GM10266 (cell line): Measurements from ENCODE around the gene RUBCNL.
"Not testable (repeated sequence)": the region's sequence is repeated elsewhere in the genome, so short reads cannot be mapped to it uniquely, and the experiment has no call there.

Experiments
- DNase-seq: peaks from one replicate; pipeline ENCODE4 v3.0.0; 2012; ENCODE audit errors: extremely low spot score
- TF ChIP-seq, protein P1 (sequence below): IDR thresholded peaks from 2 replicates; pipeline ENCODE4 v1.5.1; 2012; ENCODE audit warnings: mild to moderate bottlenecking, low read depth; ENCODE audit not compliant: control insufficient read depth, insufficient read depth; ENCODE audit errors: missing control alignments

The RUBCNL gene

DNA sequence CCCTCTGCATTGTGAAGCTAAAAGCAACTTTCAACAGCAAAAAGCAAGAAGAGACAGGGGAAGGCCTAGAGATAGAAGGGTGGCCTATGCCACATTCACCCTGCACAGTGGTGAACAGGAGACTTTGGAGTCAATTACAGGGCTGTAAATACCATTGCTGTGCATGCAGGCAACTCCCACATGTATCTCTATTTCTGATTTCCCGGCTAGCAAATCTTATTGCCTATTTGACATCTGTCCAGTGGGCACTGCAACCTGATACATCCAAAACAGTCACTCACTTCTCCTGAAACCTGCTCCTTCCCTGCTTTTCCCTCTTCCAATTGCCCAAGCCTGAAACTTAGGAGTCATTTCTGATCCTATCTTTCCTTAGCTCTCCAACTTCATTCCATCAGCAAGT lies 13.4 kb downstream of the RUBCNL start:
- TF ChIP-seq, protein P1, sequence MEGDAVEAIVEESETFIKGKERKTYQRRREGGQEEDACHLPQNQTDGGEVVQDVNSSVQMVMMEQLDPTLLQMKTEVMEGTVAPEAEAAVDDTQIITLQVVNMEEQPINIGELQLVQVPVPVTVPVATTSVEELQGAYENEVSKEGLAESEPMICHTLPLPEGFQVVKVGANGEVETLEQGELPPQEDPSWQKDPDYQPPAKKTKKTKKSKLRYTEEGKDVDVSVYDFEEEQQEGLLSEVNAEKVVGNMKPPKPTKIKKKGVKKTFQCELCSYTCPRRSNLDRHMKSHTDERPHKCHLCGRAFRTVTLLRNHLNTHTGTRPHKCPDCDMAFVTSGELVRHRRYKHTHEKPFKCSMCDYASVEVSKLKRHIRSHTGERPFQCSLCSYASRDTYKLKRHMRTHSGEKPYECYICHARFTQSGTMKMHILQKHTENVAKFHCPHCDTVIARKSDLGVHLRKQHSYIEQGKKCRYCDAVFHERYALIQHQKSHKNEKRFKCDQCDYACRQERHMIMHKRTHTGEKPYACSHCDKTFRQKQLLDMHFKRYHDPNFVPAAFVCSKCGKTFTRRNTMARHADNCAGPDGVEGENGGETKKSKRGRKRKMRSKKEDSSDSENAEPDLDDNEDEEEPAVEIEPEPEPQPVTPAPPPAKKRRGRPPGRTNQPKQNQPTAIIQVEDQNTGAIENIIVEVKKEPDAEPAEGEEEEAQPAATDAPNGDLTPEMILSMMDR, result no peak
- DNase-seq, result no peak

DNA sequence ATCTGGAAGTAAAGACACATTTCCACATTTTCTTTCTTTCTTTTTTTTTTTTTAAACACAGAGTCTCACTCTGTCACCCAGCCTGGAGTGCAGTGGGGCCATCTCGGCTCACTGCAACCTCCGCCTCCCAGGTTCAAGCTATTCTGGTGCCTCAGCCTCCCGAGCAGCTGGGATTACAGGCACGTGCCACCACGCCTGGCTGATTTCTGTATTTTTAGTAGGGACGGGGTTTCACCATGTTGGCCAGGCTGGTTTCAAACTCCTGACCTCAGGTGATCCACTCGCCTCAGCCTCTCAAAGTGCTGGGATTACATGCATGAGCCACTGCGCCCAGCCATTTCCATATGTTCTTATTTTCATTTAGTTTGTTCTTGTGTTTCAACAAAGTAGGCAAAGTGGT lies 14.1 kb downstream of the RUBCNL start:
- DNase-seq, result not testable (repeated sequence)

DNA sequence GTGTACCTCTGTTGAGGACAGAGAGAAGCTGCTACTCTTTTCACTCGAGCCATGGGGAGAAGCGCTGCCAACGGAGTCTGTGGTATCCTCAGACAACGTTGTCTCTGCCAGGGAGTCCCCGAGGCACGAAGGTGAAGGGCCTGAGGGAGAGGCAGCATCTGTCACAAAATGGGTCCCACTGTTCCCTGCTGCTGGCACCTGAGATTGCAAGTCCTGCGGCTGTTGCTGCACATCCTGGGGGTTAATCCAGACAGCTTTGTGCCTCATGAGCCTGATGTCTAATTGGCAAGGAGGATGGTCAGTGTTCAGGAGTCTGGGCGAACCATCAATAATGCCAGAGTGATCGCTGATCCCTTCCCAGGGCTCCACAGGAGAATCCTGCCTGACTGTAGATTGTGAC lies 15.0 kb downstream of the RUBCNL start:
- no peak for DNase-seq
- TF ChIP-seq, protein P1, result no peak

DNA sequence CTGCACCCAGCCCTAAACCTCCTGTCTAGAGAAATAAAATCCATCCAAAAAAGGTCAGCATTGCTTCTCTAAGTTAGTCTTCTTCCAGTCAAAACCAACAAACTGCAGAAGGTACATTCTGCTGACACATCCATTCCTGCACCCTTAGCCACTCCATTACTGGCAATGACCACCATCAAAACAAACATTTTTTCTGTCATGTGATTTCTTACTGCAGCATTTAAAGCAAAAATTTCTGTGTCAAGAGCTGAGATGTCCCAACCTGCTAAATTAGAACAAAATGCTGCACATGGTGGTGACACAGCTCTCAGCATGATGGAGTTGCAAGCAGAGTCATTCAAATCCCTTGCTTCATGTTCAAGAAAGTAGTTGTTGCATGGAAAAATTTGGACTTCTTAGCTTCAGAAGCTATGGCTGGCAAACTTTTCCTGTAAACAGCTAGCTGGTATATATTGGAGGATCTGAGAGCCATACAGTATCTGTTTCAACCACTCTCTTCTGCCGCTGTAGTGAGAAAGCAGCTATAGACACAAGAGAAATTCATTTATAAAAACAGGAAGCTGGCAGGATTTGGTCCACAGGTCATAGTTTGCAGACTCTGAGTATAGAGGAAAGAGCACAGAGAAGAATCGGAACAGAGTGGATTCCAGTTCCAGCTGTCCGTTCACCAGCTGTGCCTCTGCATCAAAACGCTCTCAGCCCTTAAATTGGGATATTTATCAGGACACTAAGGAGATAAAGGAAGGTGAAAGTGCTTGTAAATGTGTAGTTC lies 17.4 kb downstream of the RUBCNL start:
- DNase-seq, result no peak
- TF ChIP-seq, protein P1, result no peak

DNA sequence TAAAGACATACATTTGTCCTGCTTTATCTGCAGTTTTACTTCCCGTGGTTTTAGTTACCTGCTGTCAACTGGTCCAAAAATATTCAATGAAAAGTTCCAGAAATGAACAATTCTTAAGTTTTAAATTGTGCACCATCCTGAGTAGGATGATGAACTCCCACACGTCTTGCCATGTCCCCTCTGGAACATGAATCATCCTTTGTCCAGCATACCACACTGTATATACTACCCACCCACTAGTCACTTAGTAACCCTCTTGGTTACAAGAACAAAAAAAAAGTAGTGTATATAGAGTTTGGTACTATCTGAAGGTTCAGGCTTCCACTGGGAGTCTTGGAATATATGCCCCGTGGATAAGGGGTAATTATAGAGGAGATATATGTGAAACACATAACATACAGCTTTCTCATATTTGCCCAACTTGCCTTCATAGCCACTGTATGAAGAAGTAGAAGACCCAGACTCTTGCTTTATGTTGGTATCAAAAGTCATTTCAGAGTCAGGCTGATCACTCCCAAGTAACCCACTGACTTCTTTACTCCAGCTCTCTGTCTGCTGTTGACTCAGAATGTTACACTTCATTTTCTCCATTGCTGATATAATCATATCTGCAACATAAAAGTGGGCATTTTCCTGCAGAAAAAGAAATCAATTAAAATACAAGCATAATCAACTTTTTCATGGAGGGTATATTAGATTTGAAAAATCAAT lies 19.3 kb downstream of the RUBCNL start:
- no peak for DNase-seq
- TF ChIP-seq, protein P1, result no peak

DNA sequence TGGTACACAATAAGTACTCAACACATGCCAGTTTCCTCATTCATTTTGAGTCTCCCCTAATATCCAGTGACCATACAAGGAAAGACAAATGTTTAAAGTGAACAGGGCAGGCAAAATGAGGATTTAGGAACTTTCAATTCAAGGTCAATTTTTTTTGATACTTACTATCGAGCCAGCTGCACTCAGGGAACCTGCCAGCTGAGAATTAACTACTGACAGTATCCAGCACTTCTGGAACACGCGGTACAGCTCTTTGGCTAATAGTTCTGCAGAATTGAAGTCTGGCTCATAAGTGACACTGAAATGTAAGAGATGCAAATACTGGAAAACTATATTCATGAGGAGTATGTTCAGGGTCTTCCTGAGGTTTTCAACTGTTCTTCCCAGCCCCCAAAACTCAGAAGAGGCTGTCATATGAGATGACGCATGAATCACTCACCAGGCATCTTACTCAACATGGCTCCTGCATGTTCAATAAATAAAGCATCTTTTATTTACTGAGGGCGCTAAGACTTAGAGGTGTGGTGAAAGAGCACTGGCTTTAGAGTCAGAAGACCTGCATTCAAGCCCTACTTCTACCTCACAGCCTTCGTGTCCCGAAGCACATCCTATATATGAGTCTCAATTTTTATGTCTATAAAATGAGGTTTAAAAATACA lies 25.6 kb downstream of the RUBCNL start:
- no peak for DNase-seq

DNA sequence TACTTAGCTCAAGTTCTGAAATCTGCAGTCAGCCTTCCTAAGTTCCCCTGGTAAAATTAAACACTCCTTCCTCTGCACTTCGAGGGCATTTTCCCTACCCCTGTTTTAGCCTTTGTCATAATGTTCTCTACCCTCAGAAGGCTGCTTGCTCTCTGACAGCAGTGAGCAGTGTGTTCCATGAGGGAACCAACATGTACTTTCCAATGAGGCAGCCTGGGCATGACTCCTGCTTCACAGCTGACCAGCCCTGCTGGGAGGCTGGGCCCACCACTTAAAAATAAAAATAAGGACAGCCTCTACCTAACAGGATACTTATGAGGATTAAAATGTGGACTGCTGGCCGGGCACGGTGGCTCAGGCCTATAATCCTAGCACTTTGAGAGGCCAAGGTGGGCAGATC lies 26.4 kb downstream of the RUBCNL start:
- DNase-seq, result no peak
- TF ChIP-seq, protein P1, result no peak

More for the DNA sequence above, 25.6 kb downstream of the RUBCNL start:
- TF ChIP-seq, protein P1, result no peak
